ENCODE data around the gene NEGR1.

DNA sequence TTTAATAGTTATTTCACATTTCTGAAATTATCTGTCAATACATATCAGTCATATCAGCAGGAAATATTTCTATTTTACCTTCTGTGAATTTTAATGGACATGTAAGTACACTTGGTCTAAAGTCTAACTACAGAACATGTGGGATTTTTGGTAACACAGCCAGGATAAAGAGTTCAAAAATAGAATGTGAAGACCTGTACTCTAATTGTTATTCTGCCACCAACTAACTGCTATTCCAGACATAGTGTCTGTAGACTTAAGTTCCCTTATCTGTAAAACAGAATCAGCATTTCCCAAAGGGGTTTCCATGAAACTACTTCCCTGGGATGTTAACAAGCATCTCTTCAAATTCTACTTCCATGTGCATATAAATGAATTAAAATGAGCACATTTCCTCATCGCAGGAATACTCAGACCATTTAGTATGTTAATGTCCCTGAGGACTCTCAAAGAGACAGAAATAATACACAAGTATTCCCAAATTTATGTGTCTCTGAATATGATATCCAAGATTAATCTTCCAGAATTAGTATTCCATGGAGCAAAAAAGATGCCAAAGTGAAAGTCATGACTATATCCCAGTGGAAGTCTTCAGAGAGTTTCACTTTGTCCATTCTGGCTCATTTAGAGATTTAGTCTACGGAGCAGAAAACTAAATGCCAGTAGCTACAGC lies 325.6 kb downstream of the NEGR1 start:
- TF ChIP-seq, protein P1, sequence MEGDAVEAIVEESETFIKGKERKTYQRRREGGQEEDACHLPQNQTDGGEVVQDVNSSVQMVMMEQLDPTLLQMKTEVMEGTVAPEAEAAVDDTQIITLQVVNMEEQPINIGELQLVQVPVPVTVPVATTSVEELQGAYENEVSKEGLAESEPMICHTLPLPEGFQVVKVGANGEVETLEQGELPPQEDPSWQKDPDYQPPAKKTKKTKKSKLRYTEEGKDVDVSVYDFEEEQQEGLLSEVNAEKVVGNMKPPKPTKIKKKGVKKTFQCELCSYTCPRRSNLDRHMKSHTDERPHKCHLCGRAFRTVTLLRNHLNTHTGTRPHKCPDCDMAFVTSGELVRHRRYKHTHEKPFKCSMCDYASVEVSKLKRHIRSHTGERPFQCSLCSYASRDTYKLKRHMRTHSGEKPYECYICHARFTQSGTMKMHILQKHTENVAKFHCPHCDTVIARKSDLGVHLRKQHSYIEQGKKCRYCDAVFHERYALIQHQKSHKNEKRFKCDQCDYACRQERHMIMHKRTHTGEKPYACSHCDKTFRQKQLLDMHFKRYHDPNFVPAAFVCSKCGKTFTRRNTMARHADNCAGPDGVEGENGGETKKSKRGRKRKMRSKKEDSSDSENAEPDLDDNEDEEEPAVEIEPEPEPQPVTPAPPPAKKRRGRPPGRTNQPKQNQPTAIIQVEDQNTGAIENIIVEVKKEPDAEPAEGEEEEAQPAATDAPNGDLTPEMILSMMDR (IDR thresholded peaks at IDR 0.05 in 8 of 11, conservative IDR thresholded peaks at IDR 0.05 in 3 of 11) = no peak
- no peak for TF ChIP-seq POLR2A (IDR thresholded peaks at IDR 0.05)
